A673 (cell line): Measurements from ENCODE around the gene CACHD1.

ENCODE experiments used
- CTCF ChIP-seq: fragments of 300-800, 200-600 bp; sonication (generic); conservative IDR thresholded peaks from 2 replicates; pipeline ENCODE4 v1.5.1; 2017; ENCODE audit warnings: low read depth, mild to moderate bottlenecking, antibody characterized with exemption, low read length, moderate library complexity, mixed read lengths
- EZH2 ChIP-seq: fragments of 200-600 bp; sonication (generic); IDR thresholded peaks from 2 replicates; pipeline ENCODE4 v1.6.1; 2017; ENCODE audit warnings: borderline replicate concordance, low read depth, mild to moderate bottlenecking, mixed read lengths, antibody characterized with exemption, low read length; ENCODE audit not compliant: poor library complexity, severe bottlenecking

- TF ChIP-seq CTCF: peak; percentile 46
- no peak for TF ChIP-seq EZH2
Measured at GRCh38 chr1:64469977-64470664, at the start of gene CACHD1.
